GM18498 (cell line): ENCODE data around the gene FAM222B.
"Not testable (repeated sequence)": the region's sequence is repeated elsewhere in the genome, so short reads cannot be mapped to it uniquely, and the experiment has no call there.

Experiments
- ATAC-seq: cut with Tn5 transposase; IDR thresholded peaks from one replicate; pipeline ENCODE4 v1.9.1; 2021; ENCODE audit warnings: mild to moderate bottlenecking, moderate library complexity; ENCODE audit not compliant: unreplicated experiment

FAM222B gene

DNA sequence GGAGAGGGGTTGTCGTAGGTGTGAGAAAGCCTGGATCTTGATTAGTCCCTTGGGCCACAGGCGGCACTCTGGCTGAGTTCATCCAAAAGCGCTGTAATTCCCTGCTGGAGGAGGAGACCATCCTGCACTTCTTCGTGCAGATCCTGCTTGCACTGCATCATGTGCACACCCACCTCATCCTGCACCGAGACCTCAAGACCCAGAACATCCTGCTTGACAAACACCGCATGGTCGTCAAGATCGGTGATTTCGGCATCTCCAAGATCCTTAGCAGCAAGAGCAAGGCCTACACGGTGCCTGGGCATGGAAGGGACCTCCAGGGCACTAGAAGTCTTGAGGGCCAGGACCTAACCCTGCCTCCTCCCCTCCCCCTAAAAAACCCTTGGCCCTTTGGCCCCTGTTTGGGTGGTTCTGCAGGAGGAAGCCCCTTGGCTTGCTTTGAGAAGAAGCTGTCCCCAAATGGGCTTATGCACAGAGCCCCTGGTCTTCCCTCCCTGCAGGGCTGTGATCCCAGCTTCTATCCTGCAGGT lies 107.8 kb downstream of the FAM222B start:
- ATAC-seq: no peak

DNA sequence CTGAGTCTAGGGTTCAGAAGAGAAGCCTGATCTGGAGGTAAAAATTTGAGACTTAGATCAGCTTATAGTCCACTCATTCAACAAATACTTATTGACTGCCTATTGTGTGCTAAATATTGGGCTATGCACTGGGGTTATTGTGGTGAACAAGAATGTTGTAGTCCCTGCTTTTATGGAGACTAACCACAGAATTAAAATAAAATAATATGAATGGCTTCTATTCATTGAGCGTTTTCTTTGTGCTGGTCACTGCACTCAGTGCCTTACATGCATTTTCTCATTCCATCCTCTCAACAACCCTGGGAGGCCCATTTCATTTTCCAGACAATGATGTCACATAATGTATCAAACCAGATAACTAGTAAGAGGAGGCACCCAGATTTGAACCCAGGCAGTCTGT lies 109.2 kb downstream of the FAM222B start:
- no peak for ATAC-seq

DNA sequence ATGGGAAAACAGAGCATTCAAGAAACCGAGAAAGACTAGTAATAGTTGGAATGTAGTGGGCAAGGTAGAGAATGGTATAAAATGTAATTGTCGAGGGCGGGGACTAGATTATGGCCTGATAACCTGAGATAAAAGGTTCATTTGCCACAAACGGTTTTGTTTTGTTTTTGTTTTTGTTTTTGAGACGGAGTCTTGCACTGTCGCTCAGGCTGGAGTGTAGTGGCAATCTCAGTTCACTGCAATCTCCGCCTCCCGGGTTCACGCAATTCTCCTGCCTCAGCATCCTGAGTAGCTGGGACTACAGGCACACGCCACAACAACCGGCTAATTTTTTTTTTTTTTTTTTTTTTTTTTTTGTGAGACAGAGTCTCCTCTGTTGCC lies 112.7 kb downstream of the FAM222B start:
- no peak for ATAC-seq

DNA sequence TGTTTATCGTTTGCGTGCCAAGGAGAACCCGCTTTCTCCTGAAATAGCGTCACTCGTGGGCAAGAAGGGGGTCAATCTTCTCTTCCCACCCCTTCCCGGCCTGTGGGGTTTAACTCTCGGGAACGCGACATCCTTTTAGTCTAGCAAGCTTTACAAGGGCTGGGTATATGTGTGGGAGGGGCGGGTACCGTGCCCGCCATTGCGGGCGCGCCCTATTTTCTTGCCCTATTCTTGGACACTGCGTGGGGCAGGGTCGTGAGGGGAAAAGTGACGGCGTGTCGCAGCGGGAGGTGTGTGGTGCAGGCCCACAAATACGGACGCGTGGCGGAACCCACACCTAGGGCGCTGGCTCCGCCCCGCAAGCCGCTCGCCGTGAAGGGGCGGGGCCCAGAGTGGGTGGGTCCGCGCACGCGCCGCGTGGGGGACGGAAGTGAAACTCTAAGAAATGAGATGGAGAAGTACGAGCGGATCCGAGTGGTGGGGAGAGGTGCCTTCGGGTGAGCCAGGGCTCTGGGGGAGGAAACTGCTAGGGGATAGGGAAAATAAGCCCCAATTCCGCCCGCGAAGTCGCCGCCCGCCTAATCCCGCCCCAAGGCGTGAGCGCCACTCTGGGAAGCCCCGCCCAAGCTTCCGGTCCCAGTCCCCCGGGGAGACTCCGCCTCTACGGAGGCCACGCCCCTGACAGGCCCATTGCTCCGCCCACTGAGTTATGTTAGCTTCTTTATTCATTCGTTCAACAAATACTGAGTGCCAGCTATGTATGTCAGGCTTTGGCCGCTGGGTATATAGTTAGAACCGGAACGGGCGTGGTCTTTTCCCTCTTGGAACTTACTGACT lies 114.0 kb downstream of the FAM222B start, which contains the start of gene NEK8:
NEK8 (plus strand) TSS at position 425 of the 837 bp plus-strand sequence; CDS start at position 451, 26 bp downstream.
- peak; percentile 48 for ATAC-seq

DNA sequence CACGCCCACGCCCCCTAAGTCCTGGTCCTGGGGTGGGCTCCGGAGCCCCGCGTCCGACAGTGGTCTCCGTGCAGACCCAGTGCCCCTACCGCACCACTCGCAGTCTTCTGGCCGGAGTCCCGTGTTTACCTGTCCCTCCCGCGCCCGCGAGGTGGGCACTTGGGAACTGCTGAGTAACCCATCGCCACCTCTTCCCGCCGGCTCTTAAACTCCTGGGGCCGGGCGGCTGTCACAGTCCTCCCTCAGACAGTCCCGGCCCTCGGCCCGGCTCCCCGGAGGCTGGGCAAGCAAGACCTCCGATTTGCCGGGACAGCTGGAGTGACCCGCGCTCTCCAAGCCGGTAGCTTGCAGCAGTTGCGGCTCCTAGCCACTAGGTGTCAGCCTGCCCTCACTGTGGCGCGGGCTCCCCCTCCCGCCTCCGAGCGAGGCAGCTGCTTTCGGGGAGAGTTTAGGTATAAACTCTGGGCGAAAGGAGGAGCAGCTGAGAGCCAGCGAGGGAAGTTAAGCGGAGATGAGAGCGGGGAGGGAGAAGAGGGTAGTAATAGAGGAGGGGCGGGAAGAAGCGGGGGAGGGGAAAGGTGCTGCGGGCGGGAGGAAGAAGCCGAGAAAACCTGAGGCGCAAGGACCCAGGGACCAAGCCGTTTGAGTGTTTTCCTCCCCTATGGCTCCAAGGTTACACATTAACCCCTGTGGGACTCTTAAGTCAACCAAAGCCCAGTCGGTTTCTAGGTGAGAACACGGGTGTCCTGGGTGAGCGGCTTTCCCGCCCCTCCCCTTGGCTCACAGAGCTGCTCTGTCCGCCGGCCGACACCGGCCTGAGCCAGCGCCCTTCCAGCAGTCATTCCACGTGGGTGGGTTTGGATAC lies 115.7 kb downstream of the FAM222B start:
- peak; percentile 46 for ATAC-seq

DNA sequence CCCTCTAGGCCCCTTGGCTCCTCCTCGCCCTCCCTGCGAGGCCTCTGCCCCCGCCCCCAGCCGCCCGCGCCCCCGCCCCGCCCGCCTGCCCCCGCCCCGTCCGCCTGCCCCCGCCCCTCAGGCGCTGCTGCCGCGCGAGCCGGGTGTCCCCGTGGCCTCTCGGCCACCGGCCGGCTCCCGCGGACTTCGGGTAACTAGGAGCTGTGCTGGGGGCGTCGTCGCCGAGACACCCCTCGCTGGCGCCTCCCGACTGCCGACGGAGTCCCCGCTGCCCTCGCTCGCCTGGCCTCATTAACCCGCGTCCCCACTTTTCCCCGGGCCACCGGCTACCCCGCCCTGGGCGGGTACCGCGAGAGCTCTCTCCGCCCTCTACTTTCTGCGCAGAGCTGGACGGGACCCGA lies 116.4 kb downstream of the FAM222B start, which contains the start of gene TLCD1:
TLCD1 (minus strand) TSS at position 8 of the 401 bp plus-strand sequence. CDS start 136 bp downstream, outside the sequence.
- peak; percentile 15 for ATAC-seq

DNA sequence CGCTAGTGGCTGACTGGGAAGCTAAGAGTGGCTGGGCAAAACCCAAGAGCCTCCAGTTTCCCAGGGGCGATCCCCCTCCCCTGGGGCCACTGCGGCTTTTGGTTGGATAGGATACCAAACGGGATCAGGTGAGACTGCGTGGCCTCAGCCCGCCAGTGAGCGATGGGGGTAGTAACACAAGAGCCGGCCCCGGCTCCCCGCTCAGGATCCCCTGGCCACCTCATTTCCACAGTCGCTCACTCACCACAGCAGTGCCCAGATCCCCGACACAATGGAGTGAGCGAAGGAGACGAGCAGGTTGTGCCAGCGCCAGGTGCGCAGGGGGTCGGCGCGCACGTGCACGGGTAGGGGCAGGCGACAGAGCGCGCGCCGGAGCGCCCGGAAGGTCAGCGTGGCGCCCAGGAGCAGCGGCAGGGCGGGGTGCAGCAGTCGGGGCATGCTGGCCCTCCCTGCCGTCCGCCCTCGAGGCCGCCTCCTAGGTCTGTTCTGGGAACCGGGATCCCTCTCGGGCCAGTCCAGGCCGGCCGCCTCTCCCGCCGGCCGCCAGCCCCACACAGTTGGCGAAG lies 116.8 kb downstream of the FAM222B start:
- peak; percentile 0 for ATAC-seq

DNA sequence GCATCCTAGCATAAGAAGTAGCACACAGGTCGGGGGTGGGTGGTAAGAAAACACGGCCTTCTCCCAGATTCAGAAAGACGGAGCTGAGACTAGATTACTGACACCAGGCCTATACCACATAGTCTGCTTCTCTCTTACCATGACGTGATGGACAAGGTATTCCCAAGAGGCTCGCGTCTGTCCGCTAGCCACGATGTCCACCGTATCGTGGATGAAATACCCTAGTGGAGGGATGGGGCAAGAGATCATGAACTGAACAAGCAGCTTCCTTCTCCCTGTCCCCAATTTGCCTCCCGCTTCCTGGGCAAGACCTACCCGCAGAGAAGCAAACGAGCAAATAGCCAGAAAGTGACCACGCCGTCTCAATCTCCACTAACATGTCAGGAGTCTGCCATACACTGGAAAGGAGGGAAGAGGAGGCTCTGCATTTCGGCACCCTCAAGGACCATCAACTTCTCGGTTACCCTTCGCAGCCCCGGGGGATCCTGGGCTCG lies 117.4 kb downstream of the FAM222B start:
- no peak for ATAC-seq

DNA sequence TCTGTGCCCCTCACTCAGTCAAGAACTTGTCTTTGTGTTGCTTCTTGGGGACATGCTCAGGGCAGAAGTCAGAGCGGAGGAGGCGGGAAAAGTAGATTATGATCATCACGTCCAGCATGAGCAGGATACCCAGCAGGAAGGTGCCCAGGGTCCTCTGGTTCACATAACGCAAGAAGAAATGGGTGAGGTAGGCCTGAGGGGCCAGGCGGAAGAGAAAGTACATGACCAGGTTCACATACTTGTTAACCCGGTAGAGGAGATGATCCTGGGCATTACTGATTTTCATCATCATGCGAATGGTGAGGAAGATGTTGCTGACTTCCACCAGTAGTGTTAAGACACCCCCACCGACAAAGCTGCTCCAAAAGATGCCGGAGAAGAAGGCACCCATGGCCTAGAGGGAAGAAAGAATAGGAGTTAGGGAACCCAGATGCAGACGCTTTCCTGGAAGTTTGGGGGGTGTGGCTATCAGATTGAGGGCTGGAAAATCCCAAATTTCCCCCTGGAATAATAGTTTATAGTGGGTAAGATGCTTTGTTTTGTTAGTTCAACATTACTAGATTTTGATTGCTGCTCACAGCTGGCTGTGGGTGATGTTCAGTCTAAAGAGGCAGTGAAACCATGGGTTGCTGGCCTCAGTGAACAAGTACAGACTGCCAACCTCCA lies 118.0 kb downstream of the FAM222B start:
- ATAC-seq: no peak

DNA sequence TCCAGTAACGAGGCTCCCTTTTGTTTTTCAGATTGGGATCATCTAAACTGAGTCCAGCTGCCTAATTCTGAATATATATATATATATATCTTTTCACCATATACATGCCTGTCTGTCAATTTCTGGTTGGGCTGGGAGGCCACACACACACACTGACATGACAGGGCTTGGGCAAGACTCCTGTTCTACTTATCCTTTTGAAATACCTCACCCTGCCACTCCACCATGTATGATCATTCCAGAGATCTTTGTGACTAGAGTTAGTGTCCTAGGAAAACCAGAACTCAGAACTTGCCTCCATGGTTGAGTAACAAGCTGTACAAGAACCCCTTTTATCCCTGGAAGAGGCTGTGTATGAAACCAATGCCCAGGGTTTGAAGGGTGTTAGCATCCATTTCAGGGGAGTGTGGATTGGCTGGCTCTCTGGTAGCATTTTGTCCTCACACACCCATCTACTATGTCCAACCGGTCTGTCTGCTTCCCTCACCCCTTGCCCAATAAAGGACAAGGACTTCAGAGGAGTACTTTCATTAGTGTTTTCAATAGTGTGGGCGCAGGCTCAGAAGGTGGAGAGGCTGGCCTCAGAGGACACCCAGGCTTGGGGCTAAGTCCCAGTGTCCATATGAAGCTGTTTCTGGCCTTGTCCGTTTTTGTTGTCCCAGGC lies 118.6 kb downstream of the FAM222B start:
- ATAC-seq: not testable (repeated sequence)

DNA sequence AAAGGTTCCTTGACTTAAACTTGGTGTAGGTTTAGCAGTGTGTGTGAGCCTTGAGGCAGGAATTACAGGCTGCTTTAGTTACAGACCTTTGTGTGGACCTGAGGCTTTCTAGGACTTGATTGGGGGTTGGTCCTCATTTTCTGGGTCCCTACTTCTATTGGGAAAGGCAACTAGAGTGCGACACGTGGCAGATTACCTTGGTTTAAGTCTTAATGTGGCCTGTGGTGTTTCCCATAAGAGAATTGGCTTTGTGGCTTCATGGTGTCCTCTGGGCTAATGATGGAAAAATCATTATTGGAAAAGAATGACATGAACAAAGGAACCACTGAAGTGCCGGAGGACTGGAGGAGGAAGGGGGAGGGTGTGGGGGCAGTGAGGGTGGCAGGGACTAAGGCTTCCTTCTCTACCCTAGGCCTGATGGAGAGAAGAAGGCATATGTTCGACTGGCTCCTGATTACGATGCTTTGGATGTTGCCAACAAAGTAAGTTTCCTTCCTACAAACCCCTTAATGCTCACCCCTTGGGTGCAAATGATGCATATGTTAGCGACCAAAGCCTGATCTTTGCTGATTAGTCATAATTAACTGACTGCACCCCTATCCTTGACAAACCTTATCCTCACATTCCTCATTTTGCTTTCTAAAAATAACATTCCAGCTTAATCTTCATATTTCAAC lies 119.3 kb downstream of the FAM222B start:
- ATAC-seq: no peak

DNA sequence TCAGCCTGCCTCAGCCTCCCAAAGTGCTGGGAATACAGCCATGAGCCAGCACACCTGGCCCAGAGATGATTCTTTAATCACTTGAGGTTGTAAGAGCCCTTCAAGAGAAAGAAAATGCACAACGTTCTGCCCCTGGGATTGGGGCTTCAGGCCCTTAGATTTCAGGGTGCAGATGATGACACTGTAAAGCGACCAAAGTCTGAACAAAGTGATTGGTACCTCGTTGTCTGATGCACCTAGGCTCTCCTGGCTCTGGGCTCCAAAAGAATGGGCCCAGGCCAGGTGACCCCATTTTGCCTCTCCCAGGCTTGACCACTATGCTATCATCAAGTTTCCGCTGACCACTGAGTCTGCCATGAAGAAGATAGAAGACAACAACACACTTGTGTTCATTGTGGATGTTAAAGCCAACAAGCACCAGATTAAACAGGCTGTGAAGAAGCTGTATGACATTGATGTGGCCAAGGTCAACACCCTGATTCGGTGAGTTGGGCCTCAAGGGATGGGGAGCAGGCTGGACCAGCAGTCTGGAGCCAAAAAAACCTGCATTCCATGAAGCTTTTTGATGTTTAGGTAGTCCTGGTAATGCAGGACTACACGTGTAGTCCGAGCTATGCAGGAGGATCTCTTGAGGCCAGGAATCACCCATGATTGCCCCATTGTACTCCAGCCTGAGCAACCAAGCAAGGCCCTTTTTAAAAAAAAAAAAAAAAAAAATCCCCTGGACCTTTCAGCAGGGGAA lies 120.0 kb downstream of the FAM222B start:
- ATAC-seq: no peak

DNA sequence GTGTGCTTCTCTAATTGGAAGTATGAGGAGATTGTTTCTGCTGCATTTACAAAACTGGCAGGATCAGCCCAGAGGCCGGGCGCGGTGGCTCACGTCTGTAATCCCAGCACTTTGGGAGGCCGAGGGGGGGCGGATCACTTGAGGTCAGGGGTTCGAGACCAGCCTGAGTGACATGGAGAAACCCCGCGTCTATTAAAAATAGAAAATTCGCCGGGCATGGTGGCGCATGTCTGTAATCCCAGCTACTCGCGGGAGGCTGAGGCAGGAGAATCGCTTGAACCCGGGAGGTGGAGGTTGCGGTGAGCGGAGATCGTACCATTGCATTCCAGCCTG lies 121.6 kb downstream of the FAM222B start:
- not testable (repeated sequence) for ATAC-seq

DNA sequence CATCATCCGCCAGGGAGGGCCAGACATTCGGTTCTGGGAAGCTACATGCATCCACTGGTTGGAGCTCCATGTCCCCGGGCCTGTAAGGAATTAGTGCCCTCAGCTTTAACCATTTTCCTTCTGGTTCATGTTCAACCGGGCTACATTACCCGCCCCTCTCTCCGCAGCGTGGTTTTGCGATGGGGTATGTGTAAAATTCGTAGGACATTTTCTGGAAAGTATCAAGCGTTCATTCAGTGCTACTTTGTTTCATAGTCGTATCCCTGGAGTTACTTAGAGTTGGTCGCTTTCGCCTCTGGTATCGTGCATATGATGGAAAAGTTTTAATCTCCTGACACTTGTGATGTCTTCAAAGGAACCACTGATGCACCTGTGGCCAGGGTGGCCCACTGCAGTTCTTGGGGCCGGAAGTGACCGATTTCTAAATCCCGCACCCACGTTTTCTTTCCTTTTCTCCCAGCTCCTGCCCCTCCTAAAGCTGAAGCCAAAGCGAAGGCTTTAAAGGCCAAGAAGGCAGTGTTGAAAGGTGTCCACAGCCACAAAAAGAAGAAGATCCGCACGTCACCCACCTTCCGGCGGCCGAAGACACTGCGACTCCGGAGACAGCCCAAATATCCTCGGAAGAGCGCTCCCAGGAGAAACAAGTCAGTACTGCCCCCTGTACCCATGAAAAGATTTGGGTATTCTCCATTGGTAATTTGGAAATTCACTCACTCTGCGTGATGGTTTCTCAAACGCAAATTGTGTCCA lies 122.2 kb downstream of the FAM222B start:
- no peak for ATAC-seq

DNA sequence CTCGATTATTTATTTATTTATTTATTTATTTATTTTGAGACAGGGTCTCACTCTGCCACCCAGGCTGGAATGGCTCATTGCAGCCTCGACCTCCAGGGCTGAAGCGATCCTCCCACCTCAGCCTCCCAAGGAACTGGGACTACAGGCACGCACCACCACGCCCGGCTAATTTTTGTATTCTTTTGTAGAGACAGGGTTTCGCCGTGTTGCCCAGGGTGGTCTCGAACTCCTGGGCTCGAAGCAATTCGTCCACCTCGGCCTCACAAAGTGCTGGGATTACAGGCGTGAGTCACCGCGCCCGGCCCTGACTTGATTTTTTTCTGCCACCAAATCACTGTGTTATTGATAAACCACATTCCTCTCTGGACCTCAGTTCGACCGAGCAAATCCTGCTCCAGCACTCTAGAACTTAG lies 123.6 kb downstream of the FAM222B start:
- ATAC-seq: no peak

DNA sequence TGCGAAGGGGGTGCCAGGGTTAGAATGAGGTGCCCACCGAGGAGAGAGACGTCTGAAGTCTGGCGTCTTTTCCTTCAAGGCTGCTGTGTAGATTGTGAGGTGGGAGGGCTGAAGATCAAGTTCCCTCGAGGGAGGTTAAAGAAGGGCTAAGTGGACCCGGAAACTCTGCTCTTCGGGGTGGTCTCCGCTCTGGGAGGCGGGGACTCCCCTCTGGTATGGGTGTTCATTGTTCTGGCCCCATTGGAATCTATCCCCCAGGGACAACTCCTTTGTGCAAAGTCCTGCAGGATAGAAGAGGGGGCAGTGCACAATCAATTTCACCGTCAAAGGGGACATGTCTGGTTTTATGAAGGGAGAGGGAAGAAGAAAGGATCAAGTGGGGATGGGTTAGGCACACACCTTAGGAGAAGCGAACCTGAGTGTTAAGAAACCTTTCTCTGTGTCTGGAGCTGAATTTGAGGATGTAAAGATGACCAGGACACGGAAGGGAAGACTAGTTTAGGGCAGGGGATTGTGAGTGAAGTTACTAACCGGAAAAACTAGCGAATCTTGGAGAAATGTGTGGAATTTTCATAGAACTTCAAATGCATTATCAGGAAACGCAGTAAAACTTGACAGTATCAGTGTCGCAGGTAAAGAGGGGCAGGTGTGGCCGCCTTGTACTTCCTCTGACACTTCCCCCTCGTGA lies 124.1 kb downstream of the FAM222B start:
- ATAC-seq: no peak

DNA sequence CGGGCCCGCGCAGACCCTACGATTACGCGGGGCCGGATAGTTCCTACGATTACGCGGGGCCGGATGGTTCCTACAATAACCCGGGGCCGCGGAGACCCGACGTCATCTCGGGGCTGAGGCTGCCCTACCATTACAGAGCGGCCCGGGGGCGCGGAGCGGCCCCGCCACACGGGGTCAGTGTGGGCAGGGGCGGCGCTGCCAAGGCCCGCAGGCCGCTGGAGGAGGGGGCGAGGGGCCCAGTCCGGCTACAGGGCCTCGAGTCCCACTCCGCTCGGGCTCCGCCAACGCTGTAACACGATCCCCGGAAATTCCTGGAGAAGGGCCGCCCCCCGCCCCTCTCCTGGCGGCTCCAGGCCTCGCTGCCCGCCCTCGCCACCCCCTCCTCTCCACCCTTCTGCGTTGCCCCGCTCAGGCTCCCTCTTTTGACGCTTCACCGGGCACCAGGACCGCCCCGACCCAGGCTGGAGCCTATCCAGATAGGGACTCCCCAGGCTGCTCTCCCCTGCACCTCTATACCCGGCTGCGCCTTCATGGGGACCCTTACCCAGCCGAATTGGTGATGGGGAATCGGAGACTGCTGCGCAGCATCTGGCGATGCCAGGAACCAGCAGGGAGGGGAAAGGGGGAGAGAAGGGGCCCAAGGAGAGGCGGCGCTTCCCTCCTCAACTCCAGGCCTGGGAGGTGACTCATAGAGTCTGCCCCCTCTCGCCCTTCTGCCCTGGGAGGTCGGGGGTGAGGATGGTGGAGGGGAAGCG lies 124.8 kb downstream of the FAM222B start, which contains the start of gene RAB34:
RAB34 (minus strand) TSS at position 291 of the 755 bp plus-strand sequence. CDS start 602 bp downstream, outside the sequence.
- ATAC-seq: no peak
